GM18505 (cell line): ENCODE results near the gene DBP.

Experiments
- ATAC-seq: cut with Tn5 transposase; IDR thresholded peaks from one replicate; pipeline ENCODE4 v1.9.1; 2021; ENCODE audit not compliant: unreplicated experiment
- POLR2A ChIP-seq: IDR thresholded peaks from 4 replicates; pipeline ENCODE4 v1.6.1; 2011; ENCODE audit warnings: borderline replicate concordance; ENCODE audit not compliant: insufficient read depth, insufficient read length; ENCODE audit errors: extremely low read depth

DBP gene

GRCh38 chr19:48673436-48674100 is 36.4 kb upstream of the DBP start:
- no peak for ATAC-seq
- no peak for TF ChIP-seq POLR2A

- no peak for TF ChIP-seq POLR2A
- ATAC-seq: no peak
These were observed 35.8 kb upstream of the DBP start, which contains the start of gene NTN5 for GRCh38 chr19:48672994-48673393. Gene NTN5, minus strand, starts transcription at chr19:48673017. Its CDS starts 2,031 bp downstream, at chr19:48670986.

- TF ChIP-seq POLR2A: no peak
- ATAC-seq: no peak
These were observed 34.3 kb upstream of the DBP start for GRCh38 chr19:48671446-48671995.

GRCh38 chr19:48670699-48671445 is 33.7 kb upstream of the DBP start:
- ATAC-seq: no peak
- no peak for TF ChIP-seq POLR2A

- no peak for TF ChIP-seq POLR2A
- no peak for ATAC-seq
These were observed 32.9 kb upstream of the DBP start for GRCh38 chr19:48669903-48670668.

- TF ChIP-seq POLR2A: no peak
- ATAC-seq: no peak
These were observed 31.6 kb upstream of the DBP start for GRCh38 chr19:48668761-48669160.

GRCh38 chr19:48668332-48668731 is 31.2 kb upstream of the DBP start:
- no peak for ATAC-seq
- TF ChIP-seq POLR2A: no peak

GRCh38 chr19:48665786-48666185 is 28.6 kb upstream of the DBP start:
- no peak for TF ChIP-seq POLR2A
- no peak for ATAC-seq

GRCh38 chr19:48664476-48664875 is 27.3 kb upstream of the DBP start:
- TF ChIP-seq POLR2A: no peak
- ATAC-seq: no peak

GRCh38 chr19:48663667-48664066 is 26.5 kb upstream of the DBP start:
- ATAC-seq: no peak
- no peak for TF ChIP-seq POLR2A

GRCh38 chr19:48661711-48662090 is 24.5 kb upstream of the DBP start:
- no peak for TF ChIP-seq POLR2A

GRCh38 chr19:48660852-48661710 is 23.9 kb upstream of the DBP start:
- no peak for TF ChIP-seq POLR2A

More at GRCh38 chr19:48661711-48662090, 24.5 kb upstream of the DBP start:
- ATAC-seq: no peak

More at GRCh38 chr19:48660852-48661710, 23.9 kb upstream of the DBP start:
- ATAC-seq: peak; percentile 60
